Glutamatergic neuron (in vitro differentiated cells): ENCODE measurements around the gene ANKRD6. TPM values are rescaled to one million over a fixed set of nuclear protein-coding genes. Genes with fewer than 3 reads are reported as not detected.

Source experiments
- DNase-seq: peaks from one replicate; pipeline ENCODE4 v3.0.0; 2022
- H3K27ac Mint-ChIP-seq: one replicate; pipeline ENCODE4 v1.8.0; 2020; ENCODE audit warnings: mild to moderate bottlenecking, mixed read lengths, inconsistent platforms; ENCODE audit not compliant: unreplicated experiment
- H3K27me3 Mint-ChIP-seq: one replicate; pipeline ENCODE4 v1.8.0; 2020; ENCODE audit warnings: mild to moderate bottlenecking, moderate library complexity, mixed read lengths, inconsistent platforms; ENCODE audit not compliant: unreplicated experiment
- H3K36me3 Mint-ChIP-seq: one replicate; pipeline ENCODE4 v1.8.0; 2020; ENCODE audit warnings: mild to moderate bottlenecking, mixed read lengths, inconsistent platforms; ENCODE audit not compliant: unreplicated experiment
- H3K4me1 Mint-ChIP-seq: one replicate; pipeline ENCODE4 v1.8.0; 2020; ENCODE audit warnings: mild to moderate bottlenecking, low read depth, mixed read lengths, inconsistent platforms; ENCODE audit not compliant: unreplicated experiment
- H3K4me3 Mint-ChIP-seq: one replicate; pipeline ENCODE4 v1.8.0; 2020; ENCODE audit warnings: mild to moderate bottlenecking, mixed read lengths, inconsistent platforms; ENCODE audit not compliant: unreplicated experiment
- H3K9me3 Mint-ChIP-seq: one replicate; pipeline ENCODE4 v1.8.0; 2020; ENCODE audit warnings: mild to moderate bottlenecking, moderate library complexity, mixed read lengths, inconsistent platforms; ENCODE audit not compliant: unreplicated experiment
- CTCF ChIP-seq: fragments of 200-600 bp; sonication (generic); IDR thresholded peaks from one replicate; pipeline ENCODE4 v1.5.0; 2021; ENCODE audit not compliant: partially characterized antibody, unreplicated experiment
- total RNA-seq: library from RNA; stranded (reverse); fragmentation: NEBNext Ultra II Directional; extraction: Animal tissue kit (Norgen Biotek cat#: 25700); gene quantifications from one replicate; pipeline ENCODE4 v1.2.1, GENCODE V29; 2021; ENCODE audit not compliant: unreplicated experiment

Gene ANKRD6
- total RNA-seq, 1 donor from 2014 or later, result 31.9 TPM

GRCh38 chr6:89526563-89526869, 93.6 kb downstream of the ANKRD6 start:
- Mint-ChIP-seq H3K4me1 (peaks cover 3% of the 10 kb centered on the region), H3K4me3 (no peak overlapping the region), H3K27ac (no peak overlapping the region), H3K27me3 (peaks cover under 1% of the 10 kb centered on the region), H3K36me3 (peaks cover 2% of the 10 kb centered on the region), H3K9me3 (no peaks in the 10 kb centered on the region)
- DNase-seq, result no peak
- no peak for TF ChIP-seq CTCF

- no peaks in the 10 kb centered on the region for H3K9me3 Mint-ChIP-seq
- TF ChIP-seq CTCF, result no peak
- H3K27me3 Mint-ChIP-seq, result peaks cover 2% of the 10 kb centered on the region
- H3K4me3 Mint-ChIP-seq, result no peak overlapping the region
- H3K4me1 Mint-ChIP-seq, result peaks cover 3% of the 10 kb centered on the region
- H3K36me3 Mint-ChIP-seq, result peaks cover 6% of the 10 kb centered on the region
- DNase-seq, result no peak
- no peak overlapping the region for H3K27ac Mint-ChIP-seq
Observed at GRCh38 chr6:89527634-89528033, 94.7 kb downstream of the ANKRD6 start.

GRCh38 chr6:89528866-89529265, 95.9 kb downstream of the ANKRD6 start:
- H3K36me3 Mint-ChIP-seq, result peaks cover 6% of the 10 kb centered on the region
- no peak overlapping the region for H3K27ac Mint-ChIP-seq
- no peaks in the 10 kb centered on the region for H3K9me3 Mint-ChIP-seq
- DNase-seq, result no peak
- TF ChIP-seq CTCF, result no peak
- peaks cover 4% of the 10 kb centered on the region for H3K4me1 Mint-ChIP-seq
- peaks cover 4% of the 10 kb centered on the region for H3K27me3 Mint-ChIP-seq
- H3K4me3 Mint-ChIP-seq, result no peak overlapping the region

GRCh38 chr6:89530982-89531381, 98.0 kb downstream of the ANKRD6 start:
- Mint-ChIP-seq H3K36me3 (peaks cover 6% of the 10 kb centered on the region), H3K4me3 (no peak overlapping the region), H3K9me3 (no peaks in the 10 kb centered on the region), H3K27ac (no peak overlapping the region), H3K27me3 (peaks cover 4% of the 10 kb centered on the region), H3K4me1 (peaks cover 4% of the 10 kb centered on the region)
- DNase-seq, result no peak
- TF ChIP-seq CTCF, result no peak

GRCh38 chr6:89536231-89536630, 103.3 kb downstream of the ANKRD6 start:
- H3K4me1 Mint-ChIP-seq, result peaks cover 5% of the 10 kb centered on the region
- H3K9me3 Mint-ChIP-seq, result no peaks in the 10 kb centered on the region
- DNase-seq, result peak; percentile 18
- H3K36me3 Mint-ChIP-seq, result peaks cover 6% of the 10 kb centered on the region
- peaks cover 4% of the 10 kb centered on the region for H3K27me3 Mint-ChIP-seq
- H3K4me3 Mint-ChIP-seq, result no peak overlapping the region
- no peak for TF ChIP-seq CTCF
- peak overlapping the region; percentile 14 for H3K27ac Mint-ChIP-seq
